ENCODE data around the gene RAD54L2.

DNA sequence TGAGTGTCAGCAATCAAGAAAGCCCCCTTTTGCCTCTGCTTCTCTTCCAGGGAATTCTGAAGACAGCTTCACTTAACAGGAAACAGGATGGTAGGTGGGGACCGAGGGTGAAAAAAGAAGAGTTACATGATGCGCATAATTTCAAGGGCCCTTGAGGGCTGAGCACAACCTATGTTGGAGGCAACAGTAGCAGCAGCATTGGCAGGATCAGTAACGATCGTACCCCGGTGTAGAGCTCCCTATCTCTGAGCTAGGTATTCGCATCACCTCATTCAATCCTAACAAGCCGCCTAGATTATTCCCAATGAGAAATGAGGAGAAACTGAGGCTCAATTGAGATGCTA, 432 bp upstream of the RAD54L2 start:
- TF ChIP-seq CTCF (IDR thresholded peaks at IDR 0.05; ENCODE audit: low read depth, low read length, poor library complexity, severe bottlenecking) (no peak), EZH2phosphoT487 (IDR thresholded peaks at IDR 0.05; ENCODE audit: borderline replicate concordance, low read length) (no peak)

All from DOHH2 (cell line).